ENCODE results near the gene ZNF423.

ZNF423 gene

DNA sequence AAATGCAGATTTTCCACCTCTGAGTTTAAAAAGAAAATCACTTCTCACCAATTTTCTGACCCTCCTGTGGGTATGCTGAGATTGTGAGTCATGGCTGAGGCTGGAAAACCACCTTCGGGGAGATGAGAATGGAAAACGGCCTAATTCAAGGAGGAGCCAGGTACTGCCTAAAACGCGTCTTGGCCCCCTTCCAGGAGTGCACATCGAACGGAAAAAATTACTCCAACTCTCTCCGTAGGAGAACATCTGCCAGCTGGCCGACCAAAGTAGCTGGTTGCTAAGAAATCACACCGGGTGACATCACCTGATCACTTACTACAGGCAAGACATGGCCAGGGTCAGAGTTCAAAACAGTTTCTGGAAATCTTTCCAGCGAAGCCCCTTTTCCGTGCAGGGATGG is 107.6 kb downstream of the ZNF423 start:
- no peak for DNase-seq

- DNase-seq = no peak
Observed at GRCh38 chr16:49747654-49748053, 108.3 kb downstream of the ZNF423 start.

DNA sequence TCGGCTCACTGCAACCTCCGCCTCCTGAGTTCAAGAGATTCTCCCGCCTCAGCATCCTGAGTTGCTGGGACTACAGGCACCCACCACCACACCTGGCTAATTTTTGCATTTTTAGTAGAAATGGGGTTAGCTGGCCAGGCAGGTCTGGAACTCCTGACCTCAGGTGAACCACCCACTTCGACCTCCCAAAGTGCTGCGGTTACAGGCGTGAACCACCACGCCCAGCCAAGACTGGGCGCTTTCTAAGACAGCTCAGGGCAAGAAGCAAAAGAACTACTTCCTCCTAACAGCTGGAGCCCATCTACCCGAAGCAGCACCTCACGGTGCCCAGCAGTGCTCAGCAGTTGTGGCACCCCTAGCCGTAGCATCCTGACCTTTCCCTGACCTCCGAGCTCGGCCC is 109.4 kb downstream of the ZNF423 start:
- no peak for DNase-seq

GRCh38 chr16:49745311-49745747 is 110.6 kb downstream of the ZNF423 start:
- no peak for DNase-seq

DNA sequence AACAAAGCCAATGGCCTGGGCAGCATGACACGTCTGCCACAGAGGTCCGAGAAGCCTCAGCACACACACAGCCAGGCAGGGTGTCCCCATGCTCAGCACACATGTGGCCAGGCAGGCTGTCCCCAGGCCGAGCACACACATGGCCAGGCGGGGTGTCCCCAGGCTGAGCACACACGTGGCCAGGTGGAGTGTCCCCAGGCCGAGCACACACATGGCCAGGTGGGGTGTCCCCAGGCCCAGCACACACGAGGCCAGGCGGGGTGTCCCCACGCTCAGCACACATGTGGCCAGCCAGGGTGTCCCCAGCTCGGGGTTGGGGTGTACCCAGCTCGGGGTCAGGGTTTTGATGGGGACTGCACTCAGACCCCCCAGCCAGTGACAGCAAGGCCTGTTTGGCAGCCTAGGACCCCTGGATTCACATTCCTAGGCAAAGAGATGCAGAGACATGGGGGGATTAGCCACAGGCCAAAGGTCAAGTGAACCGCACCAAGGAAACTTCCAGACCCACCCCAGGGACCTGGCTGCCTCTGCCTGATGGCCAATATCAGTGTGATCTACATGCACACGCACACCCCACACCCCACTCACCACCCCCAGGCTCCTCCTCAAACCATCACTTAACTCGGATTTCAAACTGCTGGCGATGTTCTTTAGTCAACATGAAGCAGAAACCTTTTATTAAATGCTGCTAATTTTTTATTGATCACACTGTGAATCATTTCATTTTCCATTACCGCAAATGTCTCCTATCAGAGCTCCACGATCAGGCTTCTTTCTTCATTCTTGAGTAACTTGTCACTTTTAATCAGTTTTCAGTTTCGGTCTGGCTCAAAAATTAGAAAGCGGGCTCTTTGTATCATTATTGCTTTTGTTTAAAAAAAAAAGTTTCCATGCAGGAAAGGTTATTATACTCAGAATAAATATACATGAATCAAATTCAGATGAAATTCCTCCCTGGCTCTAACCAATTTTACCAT is 111.4 kb downstream of the ZNF423 start:
- no peak for DNase-seq

DNA sequence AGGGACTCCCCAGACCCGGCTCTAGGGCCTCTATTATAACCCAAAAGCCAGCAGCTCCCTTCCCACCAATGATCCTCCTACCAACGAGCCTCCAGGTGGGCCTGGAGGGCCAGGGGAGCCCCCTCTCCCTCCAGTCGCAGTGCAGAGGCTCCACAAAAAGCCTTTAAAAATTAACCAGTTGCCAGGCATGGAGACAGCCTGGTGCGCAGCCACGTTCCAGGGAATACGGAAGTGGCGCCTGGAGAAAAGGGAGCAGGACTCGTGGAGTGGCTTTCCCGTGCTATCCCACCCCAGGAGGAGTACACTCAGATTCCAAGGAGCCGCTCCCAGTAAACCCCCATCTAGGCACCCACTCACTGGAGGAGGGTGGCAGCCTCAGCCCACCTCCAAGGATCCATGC is 112.3 kb downstream of the ZNF423 start:
- no peak for DNase-seq

- DNase-seq = no peak
Observed at GRCh38 chr16:49743203-49743464, 112.8 kb downstream of the ZNF423 start.

DNA sequence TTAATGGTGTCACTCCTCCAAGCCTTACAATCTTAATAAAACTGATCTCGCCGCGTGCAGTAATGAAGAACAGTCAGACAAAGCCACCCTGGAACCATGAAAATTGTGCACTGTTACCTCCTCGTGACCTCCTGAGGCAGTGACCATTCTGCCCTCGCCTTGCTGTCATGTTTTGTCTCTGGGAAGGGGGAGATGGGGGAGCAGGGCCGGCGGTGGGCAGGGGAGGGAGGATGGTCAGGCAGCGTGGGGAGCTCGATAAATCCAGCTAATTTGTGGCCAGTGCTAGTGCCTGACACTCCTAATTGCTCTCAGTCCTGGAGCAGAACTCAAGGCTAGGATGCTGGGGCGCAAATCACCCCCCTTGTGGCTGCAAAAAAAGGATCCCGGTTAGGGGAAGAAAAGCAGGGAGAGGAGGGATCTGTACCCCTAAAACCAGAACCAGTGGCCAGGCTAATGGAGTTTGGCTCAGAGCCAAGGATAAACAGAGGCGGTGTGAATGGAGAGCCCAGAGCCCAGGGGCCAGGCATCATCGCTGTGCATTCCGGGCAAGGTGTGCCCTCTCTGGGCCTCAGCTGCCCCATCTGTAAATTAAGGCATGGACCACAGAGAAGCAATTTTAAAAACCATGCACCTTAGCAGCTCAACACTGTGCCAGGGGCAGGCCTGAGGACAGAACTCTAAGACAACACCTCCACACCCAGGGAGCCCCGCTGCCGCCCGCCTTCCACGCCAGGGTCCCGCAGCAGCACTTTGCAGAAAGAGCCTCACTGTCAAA is 113.3 kb downstream of the ZNF423 start:
- no peak for DNase-seq

GRCh38 chr16:49740256-49740655 is 115.7 kb downstream of the ZNF423 start:
- DNase-seq = no peak

DNA sequence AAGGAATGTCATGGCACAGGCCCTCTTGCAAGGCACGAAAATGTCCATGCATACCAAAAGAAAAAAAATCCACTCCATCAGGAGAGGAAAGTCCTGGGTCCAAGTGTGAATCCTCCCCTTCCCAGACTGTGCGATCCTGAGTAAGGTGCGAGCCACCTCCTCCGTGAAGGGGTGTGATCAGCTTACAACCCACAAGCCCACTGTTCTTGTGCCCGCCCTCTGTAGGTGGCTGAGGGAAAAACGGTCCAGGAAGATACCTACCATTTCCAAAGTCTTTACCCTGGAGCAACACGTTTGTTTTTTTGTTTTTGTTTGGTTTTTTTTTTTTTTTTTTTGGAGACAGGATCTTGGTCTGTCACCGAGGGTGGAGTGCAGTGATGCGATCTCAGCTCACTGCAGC is 116.5 kb downstream of the ZNF423 start:
- no peak for DNase-seq

DNA sequence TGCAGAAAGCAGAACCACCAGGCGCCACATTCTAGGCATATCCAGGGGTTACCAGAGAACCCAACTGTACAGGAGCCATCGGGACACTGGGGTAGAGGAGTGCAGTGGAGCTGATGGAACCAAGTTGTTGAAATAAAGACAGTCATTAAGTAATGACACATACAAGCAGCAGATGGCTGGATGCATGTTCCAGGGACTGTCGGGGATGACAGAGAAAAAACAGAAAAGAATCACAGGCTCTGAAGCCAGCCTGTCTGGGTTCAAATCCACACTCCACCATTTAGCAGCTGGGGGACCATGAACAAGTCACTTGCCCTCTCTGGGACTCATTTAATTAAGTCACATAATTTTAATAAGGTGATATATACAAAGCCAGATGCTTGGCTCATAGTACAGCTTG is 117.1 kb downstream of the ZNF423 start:
- no peak for DNase-seq

- no peak for DNase-seq
Observed at GRCh38 chr16:49738001-49738400, 117.9 kb downstream of the ZNF423 start.

DNA sequence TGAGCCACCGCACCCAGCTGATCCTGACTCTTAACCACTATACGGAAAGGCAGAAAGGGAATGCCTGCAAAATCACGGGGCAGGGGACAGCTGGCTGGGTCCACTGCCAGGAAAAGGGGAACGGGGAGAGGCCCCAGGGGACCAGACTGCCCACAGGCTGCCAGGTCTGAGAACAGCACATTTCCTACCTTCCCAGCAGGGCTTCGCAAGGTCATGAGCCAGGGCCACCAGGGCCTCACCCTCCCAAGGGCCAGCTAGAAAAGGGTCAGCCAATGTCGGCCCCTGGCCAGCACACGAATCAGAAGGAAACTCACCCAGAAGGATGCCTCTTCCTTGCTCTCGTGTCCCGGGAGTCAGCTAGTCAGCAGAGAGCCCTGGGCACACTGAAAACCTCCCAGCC is 118.4 kb downstream of the ZNF423 start:
- no peak for DNase-seq

- no peak for DNase-seq
Observed at GRCh38 chr16:49734331-49734730, 121.6 kb downstream of the ZNF423 start.

GRCh38 chr16:49733313-49734009 is 122.5 kb downstream of the ZNF423 start:
- DNase-seq = no peak

GRCh38 chr16:49731911-49732310 is 124.0 kb downstream of the ZNF423 start:
- DNase-seq = no peak

GRCh38 chr16:49730772-49731171 is 125.1 kb downstream of the ZNF423 start:
- DNase-seq = no peak

DNA sequence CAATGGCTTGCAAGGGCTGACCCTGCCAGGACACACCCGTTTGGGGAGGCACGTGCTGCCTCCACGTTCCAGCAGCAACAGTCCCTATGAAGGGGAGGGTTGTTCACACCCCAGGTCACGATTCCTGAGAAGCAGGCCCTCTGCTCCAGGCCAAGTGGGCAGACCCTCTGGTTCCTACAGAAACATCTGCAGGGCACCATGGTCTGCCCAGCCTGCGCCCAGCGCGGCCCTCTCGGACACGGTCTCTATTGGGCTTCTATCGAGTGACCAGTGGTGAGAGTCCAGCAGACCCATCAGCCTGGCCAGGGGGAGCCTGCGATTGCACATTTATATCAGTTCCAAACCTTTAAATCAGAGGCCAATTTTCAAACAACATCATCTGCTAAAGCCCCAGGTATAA is 128.3 kb downstream of the ZNF423 start:
- DNase-seq = no peak

DNA sequence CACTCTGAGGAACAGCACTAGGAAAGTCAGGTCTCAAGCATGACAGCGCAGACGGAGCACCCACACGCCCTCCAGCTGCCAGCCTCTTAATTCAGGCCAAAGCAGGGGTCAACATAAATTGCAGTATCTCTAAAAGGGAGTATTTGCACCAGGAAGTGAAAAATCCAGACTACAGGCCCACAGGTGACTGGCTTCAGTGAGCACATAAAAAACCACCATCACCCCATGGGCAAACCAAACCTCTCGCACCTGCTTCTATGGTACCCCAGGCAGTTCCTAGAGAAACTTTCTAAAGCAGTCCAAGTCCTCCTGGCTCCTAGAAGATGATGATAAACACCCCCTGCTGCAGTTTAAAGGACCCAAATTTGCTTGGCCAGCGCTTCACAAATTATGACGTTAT is 129.8 kb downstream of the ZNF423 start:
- DNase-seq = no peak

DNA sequence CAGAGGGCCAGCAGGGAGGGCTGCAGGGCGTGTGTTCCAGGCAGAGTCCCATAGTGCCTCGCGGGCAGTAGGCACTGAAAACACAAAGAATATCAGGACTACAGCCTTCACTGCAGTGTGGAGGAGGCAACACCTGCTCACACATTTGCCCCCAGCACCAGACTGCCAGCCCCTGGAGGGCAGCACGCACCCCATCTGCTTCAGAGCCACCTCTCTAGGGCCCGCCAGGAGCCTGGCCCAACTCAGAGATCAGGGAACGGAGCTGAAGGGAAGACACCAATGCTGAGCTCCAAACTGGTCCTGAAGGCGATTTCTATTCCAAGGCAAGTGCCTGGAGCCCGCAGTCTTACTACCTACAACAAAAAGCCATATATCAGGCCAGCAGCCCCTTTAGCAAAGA is 130.3 kb downstream of the ZNF423 start:
- no peak for DNase-seq

DNA sequence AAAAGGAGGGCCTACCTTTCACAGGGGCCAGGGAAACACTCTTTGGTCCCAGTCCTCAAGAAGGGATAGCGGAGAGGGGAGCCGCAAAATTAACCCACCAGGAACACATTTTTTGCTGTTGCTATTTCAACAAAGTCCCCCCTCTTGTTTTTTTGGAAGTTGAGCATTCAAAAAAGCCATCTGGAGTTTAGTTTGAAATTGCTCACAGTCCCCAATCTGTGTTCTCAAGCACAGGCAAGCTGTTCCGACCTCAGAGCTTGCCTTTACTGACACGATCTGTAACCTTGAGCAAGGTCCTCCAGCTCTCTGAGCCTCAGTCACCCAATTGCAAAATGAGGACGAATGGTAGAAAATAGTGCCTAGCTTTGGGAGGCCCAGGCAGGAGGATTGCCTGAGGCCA is 131.1 kb downstream of the ZNF423 start:
- no peak for DNase-seq

DNA sequence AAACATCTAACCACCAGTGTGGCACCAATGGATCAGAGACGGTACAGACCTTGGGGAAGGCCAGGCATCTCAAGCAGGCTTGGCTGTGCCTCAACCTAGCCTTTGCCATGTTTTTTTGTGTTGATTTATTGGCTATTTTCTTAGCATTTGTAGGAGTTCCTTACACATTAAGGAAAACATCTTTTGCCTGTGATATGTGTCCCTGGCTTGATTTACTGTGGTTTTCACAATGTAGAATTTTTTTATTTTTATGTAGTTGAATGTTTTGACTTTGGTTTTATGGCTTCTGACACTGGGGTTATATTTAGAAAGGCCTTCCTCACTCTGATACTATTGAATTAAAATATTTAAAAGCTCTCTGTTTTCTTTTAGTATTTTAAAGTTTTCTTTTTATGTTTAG is 132.6 kb downstream of the ZNF423 start:
- DNase-seq = no peak

DNA sequence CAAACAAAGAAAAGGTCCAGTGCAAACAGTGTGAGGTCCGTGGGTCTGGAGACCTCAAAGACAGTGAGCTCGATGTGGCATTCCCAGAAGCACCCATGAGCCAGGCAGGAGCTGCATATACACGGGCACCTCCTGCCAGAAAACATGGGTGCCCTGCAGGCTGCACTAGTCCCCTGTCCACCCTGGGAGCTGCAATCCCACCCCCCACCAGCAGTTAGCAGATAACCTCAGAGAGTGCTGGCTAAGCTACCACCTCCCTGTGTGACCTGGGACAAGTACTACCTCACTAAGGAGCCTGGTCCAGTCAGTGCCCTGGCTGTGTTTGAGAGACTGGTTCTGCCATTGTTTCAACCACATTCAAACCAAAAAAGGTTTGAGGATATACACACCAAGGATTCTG is 135.7 kb downstream of the ZNF423 start:
- no peak for DNase-seq

All from fibroblast of skin of back (primary cell).